ENCODE data around the gene CYB561. TPM values are rescaled to one million over a fixed set of nuclear protein-coding genes. Genes with fewer than 3 reads are reported as not detected.

Gene CYB561
- total RNA-seq, 1 experiment from 2014 or later: 67.6 TPM

GRCh38 chr17:63382826-63383225, 63.3 kb downstream of the CYB561 start:
- intact Hi-C loops (cut with micrococcal nuclease): no loop called here
- H3K36me3 ChIP-seq (ENCODE audit: control insufficient read depth in 1 of 2, insufficient read depth in 2 of 2, low read length in 2 of 2): no peaks in the 10 kb centered on the region
- CTCF ChIA-PET: interaction anchor here (1.4 kb wide), 1 partner anchor 24 kb away, joined by 3 read pairs; no protein-coding TSS in a partner anchor
- no peak overlapping the region for H3K9ac ChIP-seq (ENCODE audit: low read length)
- TF ChIP-seq EGR1 (IDR thresholded peaks at IDR 0.05; ENCODE audit: low read depth): no peak
- no peak for TF ChIP-seq SRF (IDR thresholded peaks at IDR 0.05; ENCODE audit: low read depth)
- TF ChIP-seq ATF3 (IDR thresholded peaks at IDR 0.05): no peak
- BruUV-seq (replicated peaks): no TSS peak
- H3K4me3 ChIP-seq (replicated peaks in 1 of 2; ENCODE audit: low read depth in 1 of 2, low read length in 2 of 2): no peak overlapping the region
- H3K9me2 ChIP-seq (ENCODE audit: insufficient read depth): no peaks in the 10 kb centered on the region
- H3K4me1 ChIP-seq (ENCODE audit: control insufficient read depth in 1 of 2, insufficient read depth in 2 of 2, low read length in 2 of 2): peaks cover 0 to 11% of the 10 kb centered on the region in 2 experiments; a peak in 2 of 4 replicates
- DNase-seq (ENCODE audit: low read depth, low spot score) (no peak), ATAC-seq (no peak)
- H3K27ac ChIP-seq (ENCODE audit: low read depth, low read length): no peak overlapping the region
- POLR2A ChIA-PET: no interaction called here
- RAD21 ChIA-PET (ENCODE audit: low non-redundant PET in 1 of 2, low total read pairs in 2 of 2, uncharacterized antibody in 2 of 2, unreplicated experiment in 2 of 2): no interaction called here
- no peaks in the 10 kb centered on the region for H4K20me1 ChIP-seq (ENCODE audit: insufficient read depth)
- no peaks in the 10 kb centered on the region for H3K27me3 ChIP-seq (ENCODE audit: insufficient read depth, low read length)
- H3K79me2 ChIP-seq (ENCODE audit: insufficient read depth, low read length): no peaks in the 10 kb centered on the region
- H3K9me3 ChIP-seq (ENCODE audit: control insufficient read depth in 1 of 2, insufficient read depth in 1 of 2, low read depth in 1 of 2, low read length in 2 of 2): no peaks in the 10 kb centered on the region; a peak in 1 of 4 replicates
- H2AFZ ChIP-seq (ENCODE audit: low read depth, low read length, poor library complexity, severe bottlenecking): no peak overlapping the region
- no peak overlapping the region for H3K4me2 ChIP-seq (ENCODE audit: low read length)

Other genes starting within 250 kb of the CYB561 start
- gene ACE, start 30.8 kb upstream of the CYB561 start, total RNA-seq (2021; ENCODE audit: unreplicated experiment): 7.7 TPM
- not detected for gene KCNH6, start 77.1 kb upstream of the CYB561 start, total RNA-seq (2021; ENCODE audit: unreplicated experiment)
- 144 TPM for gene DCAF7, start 104.2 kb upstream of the CYB561 start, total RNA-seq (2021; ENCODE audit: unreplicated experiment)
- 39.6 TPM for gene TACO1, start 154.6 kb upstream of the CYB561 start, total RNA-seq (2021; ENCODE audit: unreplicated experiment)
- 18.5 TPM for gene MAP3K3, start 176.1 kb upstream of the CYB561 start, total RNA-seq (2021; ENCODE audit: unreplicated experiment)

Data from HCT116 (cell line).